ENCODE measurements around the gene IL34.

IL34 gene

DNA sequence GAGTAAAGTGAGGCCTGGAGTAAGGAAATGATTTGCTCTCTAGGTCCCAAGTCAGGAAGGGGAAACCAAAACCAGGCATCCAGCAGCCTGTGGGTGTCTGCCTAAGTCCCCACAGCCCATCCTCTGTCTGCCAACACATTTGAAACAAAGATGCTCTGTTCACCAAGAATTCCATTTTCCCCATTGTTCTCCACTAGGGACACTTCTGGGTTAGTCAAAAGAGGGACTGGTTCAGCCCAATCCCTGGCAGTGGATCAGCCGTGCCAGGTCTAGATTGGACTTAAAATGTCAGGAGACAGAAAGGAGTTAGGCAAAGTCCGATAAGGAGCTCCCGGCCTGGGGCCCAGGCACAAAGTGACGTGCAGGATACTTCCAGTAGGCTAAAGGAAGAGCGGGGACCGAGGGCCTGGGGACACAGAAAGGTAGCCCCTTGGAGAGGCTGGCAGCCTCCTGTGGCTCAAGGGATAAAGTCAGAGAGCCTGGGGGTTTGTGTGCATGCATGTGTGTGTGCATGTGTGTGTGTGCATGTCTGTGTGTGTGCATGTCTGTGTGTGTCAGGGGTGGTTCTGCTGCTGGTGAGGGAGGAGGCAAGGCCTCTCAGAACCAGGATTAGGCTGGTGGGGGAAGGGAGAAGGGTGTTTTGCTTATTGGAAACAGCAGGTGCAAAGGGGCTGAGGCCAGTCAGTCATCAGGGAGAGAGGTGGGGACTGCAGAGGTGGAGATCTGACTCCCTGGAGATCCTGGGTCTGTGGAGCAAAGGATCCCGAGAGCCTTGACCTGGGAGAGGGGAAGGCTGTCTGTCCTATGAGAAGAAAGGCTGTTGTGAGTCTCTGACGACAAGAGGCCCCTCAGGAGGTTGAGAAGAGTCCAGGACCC, 41.7 kb upstream of the IL34 start:
- TF ChIP-seq, protein P1, sequence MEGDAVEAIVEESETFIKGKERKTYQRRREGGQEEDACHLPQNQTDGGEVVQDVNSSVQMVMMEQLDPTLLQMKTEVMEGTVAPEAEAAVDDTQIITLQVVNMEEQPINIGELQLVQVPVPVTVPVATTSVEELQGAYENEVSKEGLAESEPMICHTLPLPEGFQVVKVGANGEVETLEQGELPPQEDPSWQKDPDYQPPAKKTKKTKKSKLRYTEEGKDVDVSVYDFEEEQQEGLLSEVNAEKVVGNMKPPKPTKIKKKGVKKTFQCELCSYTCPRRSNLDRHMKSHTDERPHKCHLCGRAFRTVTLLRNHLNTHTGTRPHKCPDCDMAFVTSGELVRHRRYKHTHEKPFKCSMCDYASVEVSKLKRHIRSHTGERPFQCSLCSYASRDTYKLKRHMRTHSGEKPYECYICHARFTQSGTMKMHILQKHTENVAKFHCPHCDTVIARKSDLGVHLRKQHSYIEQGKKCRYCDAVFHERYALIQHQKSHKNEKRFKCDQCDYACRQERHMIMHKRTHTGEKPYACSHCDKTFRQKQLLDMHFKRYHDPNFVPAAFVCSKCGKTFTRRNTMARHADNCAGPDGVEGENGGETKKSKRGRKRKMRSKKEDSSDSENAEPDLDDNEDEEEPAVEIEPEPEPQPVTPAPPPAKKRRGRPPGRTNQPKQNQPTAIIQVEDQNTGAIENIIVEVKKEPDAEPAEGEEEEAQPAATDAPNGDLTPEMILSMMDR (IDR thresholded peaks at IDR 0.05; ENCODE audit: control insufficient read depth, extremely low read depth, insufficient read depth), result no peak
- no peak for DNase-seq (ENCODE audit: low read depth)
- H3K4me3 ChIP-seq (ENCODE audit: low read depth, low read length), result no peak overlapping the region

DNA sequence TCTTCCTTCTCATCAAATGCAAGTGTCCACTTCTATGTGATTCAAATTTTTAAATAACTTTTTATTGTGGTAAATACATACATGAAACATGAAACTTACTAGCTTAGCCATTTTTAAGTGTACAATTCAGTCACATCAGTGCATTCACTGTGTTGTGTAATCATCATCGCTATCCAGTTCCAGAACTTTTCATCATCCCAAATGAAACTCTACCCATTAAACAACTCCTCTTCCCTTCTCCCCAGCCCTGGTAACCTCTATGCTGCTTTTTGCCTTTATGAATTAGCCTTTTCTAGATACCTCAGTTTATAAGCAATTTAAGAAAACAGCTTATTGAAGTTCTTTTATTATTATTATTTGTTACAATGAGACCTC, 41.1 kb upstream of the IL34 start:
- H3K4me3 ChIP-seq (ENCODE audit: low read depth, low read length), result no peak overlapping the region
- DNase-seq (ENCODE audit: low read depth), result no peak
- TF ChIP-seq, protein P1 (IDR thresholded peaks at IDR 0.05; ENCODE audit: control insufficient read depth, extremely low read depth, insufficient read depth), result no peak

DNA sequence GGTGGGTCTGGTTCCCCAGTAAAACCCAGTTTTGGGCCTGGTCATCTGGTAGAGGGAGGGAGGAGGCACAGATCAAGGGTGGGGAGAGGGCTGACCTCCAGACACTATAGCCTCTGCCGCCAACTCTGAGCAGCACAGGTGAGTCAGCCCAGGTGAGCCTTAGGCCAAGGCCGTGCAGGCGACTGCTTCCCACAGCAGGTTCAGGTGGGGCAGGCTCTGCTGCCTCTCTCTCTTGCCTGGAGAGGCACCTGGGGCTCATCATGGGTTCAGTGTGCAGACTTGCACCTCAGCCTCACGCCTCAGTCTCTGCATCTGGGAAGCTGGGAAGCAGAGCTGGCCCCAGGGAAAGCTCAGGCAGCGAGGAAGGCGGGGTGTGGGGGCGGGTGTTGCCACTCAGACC, 37.8 kb upstream of the IL34 start:
- H3K4me3 ChIP-seq (ENCODE audit: low read depth, low read length), result no peak overlapping the region
- no peak for DNase-seq (ENCODE audit: low read depth)
- TF ChIP-seq, protein P1 (IDR thresholded peaks at IDR 0.05; ENCODE audit: control insufficient read depth, extremely low read depth, insufficient read depth), result no peak

DNA sequence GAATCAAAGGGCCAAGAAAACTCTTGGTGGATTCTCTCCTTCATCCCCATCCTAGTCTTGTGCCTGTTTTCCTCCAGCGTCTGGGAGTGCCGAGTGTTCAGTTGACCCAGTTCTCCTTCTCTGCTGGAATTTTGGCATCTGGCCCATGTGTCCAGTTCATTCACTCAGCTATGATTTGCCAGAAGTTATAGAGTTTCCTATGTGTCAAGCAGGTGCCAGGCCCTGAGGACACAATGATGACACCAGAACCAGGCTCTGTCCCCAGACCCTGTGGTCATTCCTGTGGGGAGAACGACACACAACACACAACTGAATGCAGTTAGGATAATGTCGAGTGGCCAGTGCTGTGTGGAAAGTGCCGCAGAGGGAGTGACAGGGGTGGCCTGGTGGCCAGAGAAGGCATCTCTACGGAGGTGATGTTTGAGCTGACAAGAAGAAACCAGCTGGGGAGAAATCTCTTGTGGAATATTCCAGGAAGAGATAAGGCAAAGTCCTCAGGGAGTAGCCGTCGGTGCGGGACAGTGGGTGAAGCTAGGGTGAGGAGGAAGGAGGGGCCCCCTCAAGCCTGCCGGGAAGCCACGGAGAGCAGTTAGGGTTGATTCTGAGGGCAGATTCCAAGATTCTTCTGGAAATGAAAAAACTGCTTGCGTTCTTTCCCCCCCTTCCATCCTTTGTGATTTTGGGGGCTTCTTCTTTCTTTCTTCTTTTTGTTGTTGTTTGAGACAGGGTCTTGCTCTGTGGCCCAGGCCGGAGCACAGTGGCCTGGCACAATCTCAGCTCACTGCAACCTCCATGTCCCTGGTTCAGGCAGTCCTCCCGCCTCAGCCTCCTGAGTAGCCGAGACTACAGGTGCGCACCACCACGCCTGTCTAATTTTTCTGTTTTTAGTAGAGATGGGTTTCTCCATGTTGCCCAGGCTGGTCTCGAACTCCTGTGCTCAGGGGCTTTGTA, 35.8 kb upstream of the IL34 start:
- TF ChIP-seq, protein P1 (IDR thresholded peaks at IDR 0.05; ENCODE audit: control insufficient read depth, extremely low read depth, insufficient read depth), result no peak
- DNase-seq (ENCODE audit: low read depth), result peak; percentile 32
- no peak overlapping the region for H3K4me3 ChIP-seq (ENCODE audit: low read depth, low read length)

DNA sequence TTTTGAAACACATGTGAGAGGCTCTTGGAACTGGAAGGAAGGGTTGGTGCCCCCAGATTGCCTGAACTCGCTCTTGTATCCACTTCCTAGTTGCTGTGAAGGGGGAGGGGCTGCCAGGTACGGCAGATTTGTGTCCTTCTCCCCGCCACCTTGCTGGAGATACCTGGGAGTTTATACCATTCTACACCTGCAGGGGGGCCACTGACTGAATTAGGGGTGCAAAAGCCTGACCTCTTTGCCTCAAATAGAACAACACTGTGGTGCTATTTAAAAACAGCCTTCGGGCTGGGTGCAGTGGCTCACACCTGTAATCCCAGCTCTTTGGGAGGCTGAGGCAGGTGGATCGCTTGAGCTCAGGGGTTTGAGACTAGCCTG, 35.1 kb upstream of the IL34 start:
- no peak overlapping the region for H3K4me3 ChIP-seq (ENCODE audit: low read depth, low read length)
- TF ChIP-seq, protein P1 (IDR thresholded peaks at IDR 0.05; ENCODE audit: control insufficient read depth, extremely low read depth, insufficient read depth), result no peak
- DNase-seq (ENCODE audit: low read depth), result no peak

DNA sequence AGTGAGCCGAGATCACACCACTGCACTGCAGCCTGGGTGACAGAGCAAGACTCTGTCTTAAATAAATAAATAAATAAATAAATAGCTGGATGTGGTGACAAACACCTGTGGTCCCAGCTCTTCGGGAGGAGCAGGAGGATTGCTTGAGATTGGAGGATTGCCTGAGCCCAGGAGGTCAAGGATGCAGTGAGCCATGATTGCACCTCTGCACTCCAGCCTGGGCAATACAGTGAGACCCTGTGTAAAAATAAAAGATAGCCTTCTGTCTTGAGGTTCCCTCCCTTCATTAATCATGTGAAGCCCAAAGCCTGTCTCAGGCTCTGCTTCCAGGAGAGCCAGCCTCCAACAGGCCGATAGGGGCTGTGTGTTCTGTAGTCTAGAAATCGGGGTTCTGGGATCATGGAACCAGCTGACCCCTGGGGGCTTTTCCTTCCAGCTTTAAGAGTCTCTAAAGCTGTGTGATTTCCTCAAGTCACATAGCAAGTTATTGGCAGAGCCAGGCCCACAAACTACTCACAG, 34.5 kb upstream of the IL34 start:
- no peak overlapping the region for H3K4me3 ChIP-seq (ENCODE audit: low read depth, low read length)
- TF ChIP-seq, protein P1 (IDR thresholded peaks at IDR 0.05; ENCODE audit: control insufficient read depth, extremely low read depth, insufficient read depth), result no peak
- DNase-seq (ENCODE audit: low read depth), result no peak
